Smooth muscle cell (in vitro differentiated cells): ENCODE measurements around the gene APOD. TPM values are rescaled to one million over a fixed set of nuclear protein-coding genes. Genes with fewer than 3 reads are reported as not detected.
"Not testable (repeated sequence)": the region's sequence is repeated elsewhere in the genome, so short reads cannot be mapped to it uniquely, and the experiment has no call there.

Experiments used
- DNase-seq: peaks from one replicate; lab custom pipeline; 2025; ENCODE audit not compliant: unreplicated experiment; lab: John Stamatoyannopoulos, UW
- H2AFZ ChIP-seq: fragments of 200-600 bp; sonication (generic); 2 replicates; pipeline ENCODE4 v1.6.0; 2016; ENCODE audit warnings: antibody characterized with exemption, low read depth, mild to moderate bottlenecking
- H3F3A ChIP-seq: fragments of 200-600 bp; sonication (generic); 2 replicates; pipeline ENCODE4 v1.6.0; 2017; ENCODE audit warnings: antibody characterized with exemption, low read depth
- H3K27ac ChIP-seq: fragments of 200-600 bp; sonication (generic); 2 replicates; pipeline ENCODE4 v1.5.1; 2016; ENCODE audit warnings: low read depth, mild to moderate bottlenecking
- H3K27me3 ChIP-seq: fragments of 200-600 bp; sonication (generic); 2 replicates; pipeline ENCODE4 v1.6.1; 2016; ENCODE audit warnings: low read depth, mild to moderate bottlenecking
- H3K36me3 ChIP-seq: fragments of 200-600 bp; sonication (generic); 2 replicates; pipeline ENCODE4 v1.5.1; 2016; ENCODE audit warnings: low read depth
- H3K4me1 ChIP-seq: fragments of 200-600 bp; sonication (generic); 2 replicates; pipeline ENCODE4 v1.5.1; 2016; ENCODE audit warnings: low read depth
- H3K4me2 ChIP-seq: fragments of 200-600 bp; sonication (generic); 2 replicates; pipeline ENCODE4 v1.6.0; 2016; ENCODE audit warnings: mild to moderate bottlenecking
- H3K4me3 ChIP-seq: fragments of 200-600 bp; sonication (generic); 2 replicates; pipeline ENCODE4 v1.5.1; 2016; ENCODE audit warnings: mild to moderate bottlenecking
- H3K79me2 ChIP-seq: fragments of 200-600 bp; sonication (generic); 2 replicates; pipeline ENCODE4 v1.6.0; 2016; ENCODE audit warnings: low read depth, mild to moderate bottlenecking
- H3K9ac ChIP-seq: fragments of 200-600 bp; sonication (generic); 2 replicates; pipeline ENCODE4 v1.6.0; 2016; ENCODE audit warnings: low read depth
- H3K9me3 ChIP-seq: fragments of 200-600 bp; sonication (generic); replicated peaks from 2 replicates; pipeline ENCODE4 v1.5.1; 2016; ENCODE audit warnings: low read depth
- H4K20me1 ChIP-seq: fragments of 200-600 bp; sonication (generic); 2 replicates; pipeline ENCODE4 v1.6.0; 2016; ENCODE audit warnings: low read depth
- CTCF ChIP-seq: fragments of 200-600 bp; sonication (generic); IDR thresholded peaks from 2 replicates; pipeline ENCODE4 v1.5.1; 2017; ENCODE audit warnings: borderline replicate concordance, mild to moderate bottlenecking, antibody characterized with exemption; ENCODE audit not compliant: insufficient read depth, poor library complexity, severe bottlenecking
- WGBS: methylation state at CpG from one replicate; pipeline ENCODE4 v1.1.7; 2016; ENCODE audit warnings: low lambda C conversion rate; 5-methylcytosine and 5-hydroxymethylcytosine counted together
- polyA plus RNA-seq: library from polyadenylated mRNA; unstranded; fragments of >200 nt; fragmentation: Nextera tagmentation; extraction: Ambion mirVana; gene quantifications from 2 replicates; pipeline ENCODE4 v1.2.1, GENCODE V29; 2016
- total RNA-seq: library from RNA; depleted of rRNA; stranded (reverse); fragments of >200 nt; gene quantifications from 2 replicates; pipeline ENCODE4 v1.2.3, GENCODE V29; 2014

APOD gene
- total RNA-seq = 2.2 TPM in 1 of 2 replicates, not detected in the other
- 0.39 TPM in 1 of 2 replicates, not detected in the other for polyA plus RNA-seq

- H3K4me1 ChIP-seq = no peaks in the 10 kb centered on the region
- H2AFZ ChIP-seq = no peak within 1 kb of the TSS
- H3K27ac ChIP-seq = no peak within 1 kb of the TSS
- no peak for TF ChIP-seq CTCF
- no peak within 1 kb of the TSS for H3K4me3 ChIP-seq
- no peak within 1 kb of the TSS for H3K4me2 ChIP-seq
- no peaks in the 10 kb centered on the region for H3K27me3 ChIP-seq
- no peaks in the 10 kb centered on the region for H3F3A ChIP-seq
- H3K36me3 ChIP-seq = no peaks in the 10 kb centered on the region
- no peak within 1 kb of the TSS for H3K9ac ChIP-seq
- WGBS = 70% methylated on average over 16 of the region's 16 CpGs
- no peaks in the 10 kb centered on the region for H3K79me2 ChIP-seq
- H4K20me1 ChIP-seq = no peaks in the 10 kb centered on the region
- DNase-seq = no peak
- H3K9me3 ChIP-seq = no peaks in the 10 kb centered on the region
These were observed at the start of gene APOD for GRCh38 chr3:195583831-195584542. APOD (minus strand) TSS chr3:195583940; CDS start chr3:195579461, 4,479 bp downstream.

- H3K27me3 ChIP-seq, H3K4me2 ChIP-seq, H3F3A ChIP-seq, H2AFZ ChIP-seq, H3K27ac ChIP-seq, DNase-seq, H4K20me1 ChIP-seq, H3K4me3 ChIP-seq, H3K9me3 ChIP-seq, H3K36me3 ChIP-seq, H3K9ac ChIP-seq, H3K79me2 ChIP-seq, H3K4me1 ChIP-seq: not testable (repeated sequence)
- WGBS = 74% methylated on average over 2 of the region's 3 CpGs
These were observed 49.6 kb upstream of the APOD start for GRCh38 chr3:195633351-195633750.

GRCh38 chr3:195632501-195633185, 48.9 kb upstream of the APOD start:
- H3K4me3 ChIP-seq = not testable (repeated sequence)
- 94% methylated on average over 19 of the region's 19 CpGs for WGBS

GRCh38 chr3:195632046-195632445, 48.3 kb upstream of the APOD start:
- H3K79me2 ChIP-seq, H3K4me3 ChIP-seq, H3K36me3 ChIP-seq, H3K9me3 ChIP-seq, H3F3A ChIP-seq, H3K27ac ChIP-seq, H3K27me3 ChIP-seq, DNase-seq, H4K20me1 ChIP-seq, H3K4me1 ChIP-seq, H2AFZ ChIP-seq, H3K4me2 ChIP-seq, H3K9ac ChIP-seq: not testable (repeated sequence)
- 96% methylated on average over 18 of the region's 20 CpGs for WGBS

More at GRCh38 chr3:195632501-195633185, 48.9 kb upstream of the APOD start:
- H3K4me1 ChIP-seq, H3K9me3 ChIP-seq, H3F3A ChIP-seq, DNase-seq, H3K27ac ChIP-seq, H4K20me1 ChIP-seq, H3K36me3 ChIP-seq, H3K27me3 ChIP-seq, H3K9ac ChIP-seq, H3K4me2 ChIP-seq, H3K79me2 ChIP-seq, H2AFZ ChIP-seq: not testable (repeated sequence)

- H3K27me3 ChIP-seq, H3K4me1 ChIP-seq, H3K79me2 ChIP-seq, H2AFZ ChIP-seq, H3F3A ChIP-seq, H3K9me3 ChIP-seq, H3K4me3 ChIP-seq, H3K4me2 ChIP-seq, DNase-seq, H3K36me3 ChIP-seq, H3K27ac ChIP-seq, H4K20me1 ChIP-seq, H3K9ac ChIP-seq: not testable (repeated sequence)
- 88% methylated on average over 12 of the region's 13 CpGs for WGBS
These were observed 47.3 kb upstream of the APOD start for GRCh38 chr3:195630938-195631495.

GRCh38 chr3:195630086-195630917, 46.6 kb upstream of the APOD start:
- H3K9me3 ChIP-seq, H2AFZ ChIP-seq, H3K4me2 ChIP-seq, H3K36me3 ChIP-seq, H3K27ac ChIP-seq, H3K27me3 ChIP-seq, H3K79me2 ChIP-seq, H3K4me3 ChIP-seq, DNase-seq, H4K20me1 ChIP-seq, H3F3A ChIP-seq, H3K9ac ChIP-seq, H3K4me1 ChIP-seq: not testable (repeated sequence)
- 84% methylated on average over 19 of the region's 32 CpGs for WGBS

- 83% methylated on average over 4 of the region's 7 CpGs for WGBS
- H3K4me1 ChIP-seq, H2AFZ ChIP-seq, H3K27me3 ChIP-seq, H3K79me2 ChIP-seq, H4K20me1 ChIP-seq, H3K9ac ChIP-seq, H3K4me2 ChIP-seq, DNase-seq, H3K36me3 ChIP-seq, H3F3A ChIP-seq, H3K9me3 ChIP-seq, H3K4me3 ChIP-seq, H3K27ac ChIP-seq: not testable (repeated sequence)
These were observed 45.9 kb upstream of the APOD start for GRCh38 chr3:195629682-195630081.
